ENCODE measurements around the gene CCNB1IP1. TPM values are rescaled to one million over a fixed set of nuclear protein-coding genes. Genes with fewer than 3 reads are reported as not detected.
A peak's percentile ranks its signal among the peaks of the same experiment; 100 is the strongest.

Gene CCNB1IP1
- total and polyA plus RNA-seq, 2 of the 4 experiments (the other 2 are of a cell fraction), result 27.5 to 34.6 TPM

GRCh38 chr14:20305265-20306078, 27.6 kb downstream of the CCNB1IP1 start, which contains the start of gene TTC5 (continued):
- TF ChIP-seq RFX5 (IDR thresholded peaks at IDR 0.05; ENCODE audit: low read depth, low read length) (no peak), FOS (IDR thresholded peaks at IDR 0.05; ENCODE audit: low read depth, low read length) (no peak), RAD21 (IDR thresholded peaks at IDR 0.05; ENCODE audit: low read length) (peak; percentile 34)

GRCh38 chr14:20302042-20302755, 30.9 kb downstream of the CCNB1IP1 start:
- no peak overlapping the region for H2BK5ac ChIP-seq (ENCODE audit: low read depth, low read length, poor library complexity, severe bottlenecking)
- peaks cover 12 to 26% of the 10 kb centered on the region in 2 experiments for H3K79me1 ChIP-seq (ENCODE audit: low read depth in 1 of 2, low read length in 2 of 2)
- H2AK9ac ChIP-seq (replicated peaks; ENCODE audit: low read depth, low read length, poor library complexity), result no peak overlapping the region
- no peaks in the 10 kb centered on the region for H3K27me3 ChIP-seq (ENCODE audit: control insufficient read depth, insufficient read depth, low read length)
- H3K9ac ChIP-seq (ENCODE audit: low read depth, low read length), result no peak overlapping the region
- no peak overlapping the region for H2BK15ac ChIP-seq (ENCODE audit: low read depth, low read length)
- H4K5ac ChIP-seq (ENCODE audit: low read depth, low read length), result no peak overlapping the region
- H3K56ac ChIP-seq (ENCODE audit: extremely low read depth, insufficient read depth, low read length), result no peak overlapping the region
- no TSS peak for BruUV-seq (replicated peaks)
- no peak overlapping the region for H2AK5ac ChIP-seq (ENCODE audit: low read depth, low read length)
- H3K4me3 ChIP-seq (ENCODE audit: insufficient read depth, low read depth, low read length), result no peak overlapping the region
- H2AFZ ChIP-seq (replicated peaks; ENCODE audit: low read length, poor library complexity), result no peak overlapping the region
- no peak overlapping the region for H2BK20ac ChIP-seq (ENCODE audit: low read depth, low read length)
- no peaks in the 10 kb centered on the region for H4K20me1 ChIP-seq (ENCODE audit: insufficient read depth, low read length)
- no peak overlapping the region for H2BK120ac ChIP-seq (ENCODE audit: low read depth, low read length)
- intact Hi-C loops (cut with micrococcal nuclease) (no loop called here), dilution Hi-C loops (cut with HindIII; ENCODE audit: low sequenced_read_pairs, unreplicated experiment) (no loop called here), in situ Hi-C loops (cut with MboI; ENCODE audit: low sequenced_read_pairs) (no loop called here)
- H3K18ac ChIP-seq (ENCODE audit: low read depth, low read length), result no peak overlapping the region
- H3K4ac ChIP-seq (ENCODE audit: low read depth, low read length), result no peak overlapping the region
- H4K91ac ChIP-seq (ENCODE audit: insufficient read depth, low read depth, low read length), result no peak overlapping the region
- ChIA-PET CTCF (no interaction called here), POLR2A (ENCODE audit: unreplicated experiment) (no interaction called here)
- TF ChIP-seq MAZ (IDR thresholded peaks at IDR 0.05; ENCODE audit: borderline replicate concordance, low read depth, low read length) (no peak), NFE2L2 (IDR thresholded peaks at IDR 0.05; ENCODE audit: low read depth, low read length) (peak; percentile 68)
- peaks cover 18% of the 10 kb centered on the region for H3K36me3 ChIP-seq (ENCODE audit: control insufficient read depth, insufficient read depth, low read length)
- no CpG with 5 or more reads among the region's 1 CpG for WGBS, 2 experiments (ENCODE audit: extremely low coverage in 2 of 2, insufficient read length in 1 of 2)
- ATAC-seq (ENCODE audit: low read depth) (peak; percentile 60), DNase-seq (peak; percentile 61)
- peaks cover 2% of the 10 kb centered on the region for H3K4me1 ChIP-seq (ENCODE audit: control insufficient read depth, insufficient read depth, low read length)
- no peak overlapping the region for H3K14ac ChIP-seq (replicated peaks; ENCODE audit: low read depth, low read length)
- H3K27ac ChIP-seq (ENCODE audit: insufficient read depth, low read length), result no peak overlapping the region
- H3K9me1 ChIP-seq (ENCODE audit: insufficient read depth, low read length), result peaks cover 7% of the 10 kb centered on the region; the same call in 1 of the 2 replicates
- H3K9me3 ChIP-seq (ENCODE audit: control insufficient read depth, insufficient read depth, low read length), result no peaks in the 10 kb centered on the region
- no peak overlapping the region for H3K23ac ChIP-seq (ENCODE audit: low read depth, low read length)
- no peak overlapping the region for H3K4me2 ChIP-seq (ENCODE audit: low read depth, low read length)
- H4K8ac ChIP-seq (ENCODE audit: low read depth in 2 of 2, low read length in 2 of 2), result no peak overlapping the region

All from IMR-90 (cell line).